PC-9 (cell line): ENCODE measurements around the gene ADCY3.

ENCODE experiments used
- EZH2 ChIP-seq: fragments of 200-600 bp; sonication (generic); IDR thresholded peaks from 2 replicates; pipeline ENCODE4 v1.8.0; 2017; ENCODE audit warnings: antibody characterized with exemption, low read depth
- TF ChIP-seq, protein P1 (sequence below): fragments of 200-600 bp; sonication (generic); conservative IDR thresholded peaks from 2 replicates; pipeline ENCODE4 v1.6.1; 2017; ENCODE audit warnings: mixed run types, antibody characterized with exemption, mild to moderate bottlenecking, moderate library complexity

DNA sequence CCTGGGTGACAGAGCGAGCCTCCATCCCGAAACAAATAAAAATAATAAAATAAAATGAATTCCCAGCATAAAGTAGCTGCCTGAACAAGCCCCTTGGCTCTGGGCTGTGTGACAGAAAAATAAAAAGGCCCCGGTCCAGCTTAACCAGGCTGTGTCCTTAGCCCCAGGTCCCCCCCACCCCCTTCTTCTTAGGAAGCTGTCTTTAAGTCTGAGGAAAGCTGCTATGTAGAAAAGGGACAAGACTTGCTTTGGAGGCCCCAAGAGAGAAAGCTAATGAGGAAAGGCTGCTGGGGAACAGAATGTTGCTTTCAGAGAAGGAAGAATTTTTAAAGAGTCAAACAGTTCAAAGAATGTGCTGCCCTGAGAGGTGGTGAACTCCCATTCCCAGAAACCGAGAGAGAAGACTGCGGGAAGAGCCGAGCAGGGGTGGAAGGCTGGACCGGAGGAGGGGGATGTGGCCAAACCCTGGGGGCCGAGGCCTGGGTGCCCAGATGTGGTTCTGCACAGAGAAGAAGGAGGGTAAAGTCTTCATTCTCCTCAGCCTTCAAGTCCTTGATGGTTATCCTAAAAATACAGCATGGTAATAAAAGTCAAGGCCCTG lies 64.9 kb downstream of the ADCY3 start:
- TF ChIP-seq, protein P1, sequence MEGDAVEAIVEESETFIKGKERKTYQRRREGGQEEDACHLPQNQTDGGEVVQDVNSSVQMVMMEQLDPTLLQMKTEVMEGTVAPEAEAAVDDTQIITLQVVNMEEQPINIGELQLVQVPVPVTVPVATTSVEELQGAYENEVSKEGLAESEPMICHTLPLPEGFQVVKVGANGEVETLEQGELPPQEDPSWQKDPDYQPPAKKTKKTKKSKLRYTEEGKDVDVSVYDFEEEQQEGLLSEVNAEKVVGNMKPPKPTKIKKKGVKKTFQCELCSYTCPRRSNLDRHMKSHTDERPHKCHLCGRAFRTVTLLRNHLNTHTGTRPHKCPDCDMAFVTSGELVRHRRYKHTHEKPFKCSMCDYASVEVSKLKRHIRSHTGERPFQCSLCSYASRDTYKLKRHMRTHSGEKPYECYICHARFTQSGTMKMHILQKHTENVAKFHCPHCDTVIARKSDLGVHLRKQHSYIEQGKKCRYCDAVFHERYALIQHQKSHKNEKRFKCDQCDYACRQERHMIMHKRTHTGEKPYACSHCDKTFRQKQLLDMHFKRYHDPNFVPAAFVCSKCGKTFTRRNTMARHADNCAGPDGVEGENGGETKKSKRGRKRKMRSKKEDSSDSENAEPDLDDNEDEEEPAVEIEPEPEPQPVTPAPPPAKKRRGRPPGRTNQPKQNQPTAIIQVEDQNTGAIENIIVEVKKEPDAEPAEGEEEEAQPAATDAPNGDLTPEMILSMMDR: no peak
- TF ChIP-seq EZH2: no peak
